ENCODE measurements around the gene EFS.

DNA sequence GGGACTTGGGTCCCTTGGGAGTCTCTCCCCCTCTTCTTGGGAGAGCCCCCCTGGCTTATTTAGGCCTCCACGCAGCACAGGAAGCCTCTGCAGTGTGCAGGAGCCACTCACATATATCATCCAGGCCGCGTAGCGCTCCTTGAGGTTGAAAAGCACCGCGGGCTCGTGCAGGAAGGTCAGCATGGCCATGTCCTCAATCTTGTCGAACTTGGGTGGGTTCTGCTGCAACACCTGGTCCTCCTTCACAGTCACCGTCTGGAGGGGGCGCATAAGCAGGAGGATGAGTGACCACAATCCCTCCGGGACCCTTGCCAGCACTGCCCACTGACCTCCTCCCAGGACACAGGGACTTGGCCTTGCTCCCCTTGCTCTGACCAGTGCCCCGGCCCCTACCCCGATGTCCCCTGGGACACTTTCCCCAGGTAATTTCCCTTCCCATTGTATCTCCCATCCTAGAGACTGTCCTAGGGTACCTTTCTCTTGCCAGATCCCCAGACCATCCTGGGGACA is 40.6 kb upstream of the EFS start:
- no peak for TF ChIP-seq CTCF (IDR thresholded peaks at IDR 0.05)
- TF ChIP-seq POLR2AphosphoS5 (IDR thresholded peaks at IDR 0.05), result no peak
